ENCODE results near the gene CACNA2D2.

Gene CACNA2D2

DNA sequence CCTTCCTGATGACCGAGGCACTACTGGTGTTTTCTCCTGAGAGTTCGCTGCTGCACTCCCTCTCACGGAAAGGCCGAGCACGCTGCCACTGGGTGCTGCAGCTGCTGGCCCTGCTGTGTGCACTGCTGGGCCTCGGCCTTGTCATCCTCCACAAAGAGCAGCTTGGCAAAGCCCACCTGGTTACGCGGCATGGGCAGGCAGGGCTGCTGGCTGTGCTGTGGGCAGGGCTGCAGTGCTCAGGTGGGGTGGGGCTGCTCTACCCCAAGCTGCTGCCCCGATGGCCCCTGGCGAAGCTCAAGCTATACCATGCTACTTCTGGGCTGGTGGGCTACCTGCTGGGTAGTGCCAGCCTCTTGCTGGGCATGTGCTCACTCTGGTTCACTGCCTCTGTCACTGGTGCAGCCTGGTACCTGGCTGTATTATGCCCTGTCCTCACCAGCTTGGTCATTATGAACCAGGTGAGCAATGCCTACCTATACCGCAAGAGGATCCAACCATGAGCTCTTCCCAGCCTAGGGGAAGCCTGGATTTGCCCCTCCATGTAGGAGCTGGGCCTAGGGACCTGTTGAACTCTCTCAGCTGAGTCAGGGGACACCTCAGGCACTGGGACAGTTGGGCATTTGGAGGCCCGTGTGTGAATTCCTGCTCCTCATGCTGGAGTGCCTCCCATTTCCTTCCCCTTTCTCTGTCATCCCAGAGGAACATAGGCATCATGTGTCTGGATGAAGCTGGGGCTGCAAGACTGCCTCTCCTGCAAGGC lies 150.0 kb downstream of the CACNA2D2 start:
- Histone ChIP-seq H3K4me2 (ENCODE audit: insufficient read depth, low read length) (no peak overlapping the region), H2AFZ (ENCODE audit: low read depth, low read length) (no peak overlapping the region), H3K36me3 (ENCODE audit: insufficient read depth, low read length) (peaks cover 73% of the 10 kb centered on the region), H3K27ac (ENCODE audit: low read length) (no peak overlapping the region), H3K79me2 (ENCODE audit: insufficient read depth, low read length) (peaks cover 76% of the 10 kb centered on the region), H3K4me3 (ENCODE audit: low read depth in 1 of 2, low read length in 2 of 2) (no peak overlapping the region), H3K9ac (ENCODE audit: low read depth, low read length) (no peak overlapping the region), H3K27me3 (ENCODE audit: insufficient read depth, low read length, poor library complexity) (no peaks in the 10 kb centered on the region), H4K20me1 (ENCODE audit: insufficient read depth, low read length) (peaks cover 53% of the 10 kb centered on the region), H3K9me3 (ENCODE audit: insufficient read depth, low read length, severe bottlenecking) (no peaks in the 10 kb centered on the region), H3K4me1 (ENCODE audit: insufficient read depth, low read length) (peaks cover 64% of the 10 kb centered on the region)
- TF ChIP-seq, protein P1, sequence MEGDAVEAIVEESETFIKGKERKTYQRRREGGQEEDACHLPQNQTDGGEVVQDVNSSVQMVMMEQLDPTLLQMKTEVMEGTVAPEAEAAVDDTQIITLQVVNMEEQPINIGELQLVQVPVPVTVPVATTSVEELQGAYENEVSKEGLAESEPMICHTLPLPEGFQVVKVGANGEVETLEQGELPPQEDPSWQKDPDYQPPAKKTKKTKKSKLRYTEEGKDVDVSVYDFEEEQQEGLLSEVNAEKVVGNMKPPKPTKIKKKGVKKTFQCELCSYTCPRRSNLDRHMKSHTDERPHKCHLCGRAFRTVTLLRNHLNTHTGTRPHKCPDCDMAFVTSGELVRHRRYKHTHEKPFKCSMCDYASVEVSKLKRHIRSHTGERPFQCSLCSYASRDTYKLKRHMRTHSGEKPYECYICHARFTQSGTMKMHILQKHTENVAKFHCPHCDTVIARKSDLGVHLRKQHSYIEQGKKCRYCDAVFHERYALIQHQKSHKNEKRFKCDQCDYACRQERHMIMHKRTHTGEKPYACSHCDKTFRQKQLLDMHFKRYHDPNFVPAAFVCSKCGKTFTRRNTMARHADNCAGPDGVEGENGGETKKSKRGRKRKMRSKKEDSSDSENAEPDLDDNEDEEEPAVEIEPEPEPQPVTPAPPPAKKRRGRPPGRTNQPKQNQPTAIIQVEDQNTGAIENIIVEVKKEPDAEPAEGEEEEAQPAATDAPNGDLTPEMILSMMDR (IDR thresholded peaks at IDR 0.05; ENCODE audit: borderline replicate concordance, extremely low read depth, low read length, poor library complexity, severe bottlenecking): no peak
- TF ChIP-seq EZH2 (IDR thresholded peaks at IDR 0.05; ENCODE audit: borderline replicate concordance, low read depth, low read length, severe bottlenecking): no peak
- no peak for DNase-seq
- no peak for ATAC-seq (ENCODE audit: insufficient read depth, low read depth)

DNA sequence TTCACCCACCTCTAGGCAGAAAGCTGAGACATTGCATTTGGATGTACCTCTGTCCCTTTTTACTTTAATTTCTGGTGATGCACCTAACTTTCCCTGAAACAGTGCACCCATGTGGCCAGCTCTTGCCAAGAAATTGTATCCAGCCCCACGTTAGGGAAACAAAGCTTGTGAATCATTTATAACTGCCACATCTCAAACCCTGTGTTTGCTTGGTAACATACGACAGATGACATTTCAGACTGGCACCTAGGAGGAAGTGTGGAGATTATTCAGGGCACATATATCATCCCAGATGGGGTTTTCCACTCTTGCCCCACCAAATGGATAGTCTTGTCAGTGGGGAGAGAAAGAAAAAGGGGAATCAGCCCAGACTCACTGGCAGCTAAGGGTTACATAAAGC lies 150.7 kb downstream of the CACNA2D2 start:
- no peaks in the 10 kb centered on the region for H3K27me3 ChIP-seq (ENCODE audit: insufficient read depth, low read length, poor library complexity)
- no peaks in the 10 kb centered on the region for H3K9me3 ChIP-seq (ENCODE audit: insufficient read depth, low read length, severe bottlenecking)
- H4K20me1 ChIP-seq (ENCODE audit: insufficient read depth, low read length): peaks cover 50% of the 10 kb centered on the region
- no peak overlapping the region for H3K4me2 ChIP-seq (ENCODE audit: insufficient read depth, low read length)
- no peak overlapping the region for H3K9ac ChIP-seq (ENCODE audit: low read depth, low read length)
- H3K4me1 ChIP-seq (ENCODE audit: insufficient read depth, low read length): peaks cover 62% of the 10 kb centered on the region
- H3K4me3 ChIP-seq (ENCODE audit: low read depth in 1 of 2, low read length in 2 of 2): no peak overlapping the region
- H3K36me3 ChIP-seq (ENCODE audit: insufficient read depth, low read length): peaks cover 73% of the 10 kb centered on the region
- ATAC-seq (ENCODE audit: insufficient read depth, low read depth) (no peak), DNase-seq (no peak)
- H2AFZ ChIP-seq (ENCODE audit: low read depth, low read length): no peak overlapping the region
- no peak for TF ChIP-seq EZH2 (IDR thresholded peaks at IDR 0.05; ENCODE audit: borderline replicate concordance, low read depth, low read length, severe bottlenecking)
- TF ChIP-seq, protein P1 (IDR thresholded peaks at IDR 0.05; ENCODE audit: borderline replicate concordance, extremely low read depth, low read length, poor library complexity, severe bottlenecking): peak; percentile 47
- no peak overlapping the region for H3K27ac ChIP-seq (ENCODE audit: low read length)
- H3K79me2 ChIP-seq (ENCODE audit: insufficient read depth, low read length): peaks cover 72% of the 10 kb centered on the region

DNA sequence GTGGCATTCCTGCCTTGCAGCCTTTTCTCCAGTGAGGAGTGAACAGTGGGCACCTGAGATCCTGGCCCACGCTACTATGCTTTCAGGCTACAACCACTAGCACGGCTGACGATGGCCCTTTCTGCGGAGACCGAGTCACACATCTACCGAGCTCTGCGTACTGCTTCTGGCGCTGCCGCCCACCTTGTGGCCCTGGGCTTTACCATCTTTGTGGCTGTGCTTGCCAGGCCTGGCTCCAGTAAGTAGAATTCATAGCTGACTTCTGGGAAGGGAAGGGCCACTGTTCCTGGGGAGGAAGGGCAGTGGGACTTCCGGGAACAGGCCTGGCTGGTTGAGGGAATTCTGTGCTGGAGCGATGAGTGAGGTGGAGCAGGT lies 152.1 kb downstream of the CACNA2D2 start:
- Histone ChIP-seq H4K20me1 (ENCODE audit: insufficient read depth, low read length) (peaks cover 35% of the 10 kb centered on the region), H3K9me3 (ENCODE audit: insufficient read depth, low read length, severe bottlenecking) (no peaks in the 10 kb centered on the region), H3K27me3 (ENCODE audit: insufficient read depth, low read length, poor library complexity) (no peaks in the 10 kb centered on the region), H3K36me3 (ENCODE audit: insufficient read depth, low read length) (peaks cover 64% of the 10 kb centered on the region), H3K9ac (ENCODE audit: low read depth, low read length) (peak overlapping the region; percentile 61), H3K79me2 (ENCODE audit: insufficient read depth, low read length) (peaks cover 57% of the 10 kb centered on the region), H3K27ac (ENCODE audit: low read length) (peak overlapping the region; percentile 93), H2AFZ (ENCODE audit: low read depth, low read length) (peak overlapping the region; percentile 90; the same call in 1 of the 2 replicates), H3K4me3 (ENCODE audit: low read depth in 1 of 2, low read length in 2 of 2) (peak overlapping the region; percentile 26 to 76), H3K4me1 (ENCODE audit: insufficient read depth, low read length) (peaks cover 47% of the 10 kb centered on the region), H3K4me2 (ENCODE audit: insufficient read depth, low read length) (peak overlapping the region; percentile 89)
- TF ChIP-seq, protein P1 (IDR thresholded peaks at IDR 0.05; ENCODE audit: borderline replicate concordance, extremely low read depth, low read length, poor library complexity, severe bottlenecking): no peak
- TF ChIP-seq EZH2 (IDR thresholded peaks at IDR 0.05; ENCODE audit: borderline replicate concordance, low read depth, low read length, severe bottlenecking): no peak
- DNase-seq (no peak), ATAC-seq (ENCODE audit: insufficient read depth, low read depth) (0 out of 3 replicates have a peak, but pooled peaks have one; percentile 0)

Data from DND-41 (cell line).